Body of pancreas (tissue), 4 donors: Measurements from ENCODE around the gene PHOX2B.

Experiments
- POLR2A ChIP-seq, 3 donors: fragments of 450-650 bp; IDR thresholded peaks; one replicate each; pipeline ENCODE4 v1.6.1; 2016; ENCODE audit warnings: antibody characterized with exemption in 3 of 3, mild to moderate bottlenecking in 2 of 3
- TF ChIP-seq, protein P1 (sequence below), 7 experiments: fragments of 450-650 bp in 4 of 7; fragments of 200-600 bp in 3 of 7; sonication (generic) in 3 of 7; IDR thresholded peaks; one replicate each; pipeline ENCODE4 v1.5.1; 2016 to 2019; ENCODE audit warnings: antibody characterized with exemption in 7 of 7

DNA sequence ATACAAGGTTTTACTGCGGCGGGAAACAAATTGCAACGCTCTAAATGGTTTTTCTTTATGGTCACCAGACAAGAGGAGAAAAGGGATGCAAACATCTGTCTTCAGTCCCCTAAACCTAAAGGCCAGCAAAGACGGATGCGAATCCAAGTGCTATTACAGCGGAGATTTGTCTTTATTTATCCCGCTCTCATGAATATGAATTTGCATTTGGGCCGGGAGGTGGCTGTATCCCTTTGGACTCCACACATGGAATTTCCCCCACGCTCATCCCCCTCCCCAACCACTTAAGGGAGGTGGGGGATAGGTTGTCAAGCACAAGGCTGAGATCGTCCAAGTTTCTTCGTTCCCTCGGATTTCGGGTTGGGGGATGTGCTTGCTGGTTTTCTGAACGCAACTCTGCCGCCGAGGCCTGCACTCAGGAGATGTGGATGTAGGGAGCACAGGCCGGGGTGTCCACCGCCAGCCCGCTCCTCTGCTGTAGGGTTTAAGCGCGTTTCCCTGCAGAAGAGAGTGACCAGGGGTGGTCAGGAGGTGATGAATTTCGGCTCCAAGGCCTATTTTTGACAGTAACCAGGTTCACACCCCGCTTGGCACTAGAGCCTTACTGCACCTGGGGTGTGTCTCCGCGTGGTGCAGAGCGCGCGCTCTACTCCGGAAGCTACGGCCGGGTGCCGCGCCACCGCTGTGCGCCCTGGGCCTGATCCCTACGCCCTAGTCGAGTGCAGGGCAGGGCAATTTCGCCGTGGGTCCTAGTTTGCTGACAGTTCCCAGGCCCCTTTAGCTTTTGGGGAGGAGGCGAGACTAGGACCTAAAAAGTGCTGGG is 2.3 kb upstream of the PHOX2B start:
- TF ChIP-seq POLR2A (IDR thresholded peaks at IDR 0.05): no peak
- TF ChIP-seq, protein P1, sequence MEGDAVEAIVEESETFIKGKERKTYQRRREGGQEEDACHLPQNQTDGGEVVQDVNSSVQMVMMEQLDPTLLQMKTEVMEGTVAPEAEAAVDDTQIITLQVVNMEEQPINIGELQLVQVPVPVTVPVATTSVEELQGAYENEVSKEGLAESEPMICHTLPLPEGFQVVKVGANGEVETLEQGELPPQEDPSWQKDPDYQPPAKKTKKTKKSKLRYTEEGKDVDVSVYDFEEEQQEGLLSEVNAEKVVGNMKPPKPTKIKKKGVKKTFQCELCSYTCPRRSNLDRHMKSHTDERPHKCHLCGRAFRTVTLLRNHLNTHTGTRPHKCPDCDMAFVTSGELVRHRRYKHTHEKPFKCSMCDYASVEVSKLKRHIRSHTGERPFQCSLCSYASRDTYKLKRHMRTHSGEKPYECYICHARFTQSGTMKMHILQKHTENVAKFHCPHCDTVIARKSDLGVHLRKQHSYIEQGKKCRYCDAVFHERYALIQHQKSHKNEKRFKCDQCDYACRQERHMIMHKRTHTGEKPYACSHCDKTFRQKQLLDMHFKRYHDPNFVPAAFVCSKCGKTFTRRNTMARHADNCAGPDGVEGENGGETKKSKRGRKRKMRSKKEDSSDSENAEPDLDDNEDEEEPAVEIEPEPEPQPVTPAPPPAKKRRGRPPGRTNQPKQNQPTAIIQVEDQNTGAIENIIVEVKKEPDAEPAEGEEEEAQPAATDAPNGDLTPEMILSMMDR (IDR thresholded peaks at IDR 0.05): no peak
